Liver (tissue), 9 donors: ENCODE data around the gene ADARB1. TPM values are rescaled to one million over a fixed set of nuclear protein-coding genes. Genes with fewer than 3 reads are reported as not detected.

Experiments used
- DNase-seq: peaks from one replicate; pipeline ENCODE4 v3.0.0-alpha.2; 2017; ENCODE audit warnings: low spot score
- H3K27ac ChIP-seq, 2 donors: one replicate each; pipeline ENCODE4 v1.7.0; 2013; ENCODE audit warnings: inconsistent platforms in 2 of 2, low read length in 2 of 2, control low read depth in 1 of 2, low read depth in 1 of 2, mild to moderate bottlenecking in 1 of 2
- H3K27me3 ChIP-seq, 4 donors: one replicate each; pipeline versions ENCODE4 v1.6.1 to v1.7.0; 2013; ENCODE audit warnings: low read length in 3 of 4, inconsistent platforms in 1 of 4, mild to moderate bottlenecking in 1 of 4, moderate library complexity in 1 of 4; ENCODE audit not compliant: control insufficient read depth in 4 of 4, insufficient read depth in 4 of 4
- H3K36me3 ChIP-seq, 4 donors: one replicate each; pipeline versions ENCODE4 v1.6.1 to v1.7.0; 2013; ENCODE audit warnings: low read length in 3 of 4, mild to moderate bottlenecking in 3 of 4, low read depth in 1 of 4, moderate library complexity in 1 of 4; ENCODE audit not compliant: control insufficient read depth in 4 of 4, insufficient read depth in 3 of 4
- H3K4me1 ChIP-seq, 4 donors: one replicate each; pipeline versions ENCODE4 v1.6.1 to v1.7.0; 2013; ENCODE audit warnings: low read length in 3 of 4, mild to moderate bottlenecking in 3 of 4, moderate library complexity in 1 of 4; ENCODE audit not compliant: control insufficient read depth in 4 of 4, insufficient read depth in 4 of 4
- H3K4me3 ChIP-seq, 3 donors: one replicate each; pipeline versions ENCODE4 v1.6.1 to v1.7.0; 2013; ENCODE audit warnings: low read length in 3 of 3, control low read depth in 1 of 3, low read depth in 1 of 3, mild to moderate bottlenecking in 1 of 3
- H3K9ac ChIP-seq, 2 donors: one replicate each; pipeline ENCODE4 v1.7.0; 2013; ENCODE audit warnings: low read length in 2 of 2, mild to moderate bottlenecking in 2 of 2, moderate library complexity in 2 of 2, control low read depth in 1 of 2, low read depth in 1 of 2
- H3K9me3 ChIP-seq, 4 donors: one replicate each; pipeline versions ENCODE4 v1.6.1 to v1.7.0; 2013; ENCODE audit warnings: low read length in 3 of 4; ENCODE audit not compliant: control insufficient read depth in 4 of 4
- ATF3 ChIP-seq: IDR thresholded peaks from 2 replicates; pipeline ENCODE4 v1.6.1; 2016; ENCODE audit warnings: antibody characterized with exemption
- CTCF ChIP-seq: fragments of 150-350 bp; IDR thresholded peaks from 2 replicates; pipeline ENCODE4 v1.5.1; 2017; ENCODE audit warnings: improper control_type of control experiment, low read depth, low read length; ENCODE audit not compliant: missing input control
- EGR1 ChIP-seq, 2 donors: IDR thresholded peaks; 2 replicates each; pipeline ENCODE4 v1.6.1; 2016 to 2018; ENCODE audit warnings: antibody characterized with exemption in 2 of 2, low read depth in 2 of 2
- FOXA1 ChIP-seq: IDR thresholded peaks from 2 replicates; pipeline ENCODE4 v1.6.1; 2016; ENCODE audit warnings: antibody characterized with exemption
- FOXA2 ChIP-seq: IDR thresholded peaks from 2 replicates; pipeline ENCODE4 v1.6.1; 2016; ENCODE audit warnings: antibody characterized with exemption
- GABPA ChIP-seq, 2 donors: IDR thresholded peaks in 1 of 2; conservative IDR thresholded peaks in 1 of 2; 2 replicates each; pipeline ENCODE4 v1.6.1; 2016; ENCODE audit warnings: antibody characterized with exemption in 2 of 2, mild to moderate bottlenecking in 1 of 2, moderate library complexity in 1 of 2
- HNF4A ChIP-seq, 2 donors: conservative IDR thresholded peaks; 2 replicates each; pipeline ENCODE4 v1.6.1; 2016; ENCODE audit warnings: antibody characterized with exemption in 2 of 2, mild to moderate bottlenecking in 2 of 2
- HNF4G ChIP-seq: IDR thresholded peaks from 2 replicates; pipeline ENCODE4 v1.6.1; 2016; ENCODE audit warnings: antibody characterized with exemption
- JUND ChIP-seq, 2 donors: IDR thresholded peaks; 2 replicates each; pipeline ENCODE4 v1.6.1; 2016; ENCODE audit warnings: antibody characterized with exemption in 2 of 2
- MAX ChIP-seq: IDR thresholded peaks from 2 replicates; pipeline ENCODE4 v1.6.1; 2016; ENCODE audit warnings: antibody characterized with exemption
- RAD21 ChIP-seq, 2 donors: IDR thresholded peaks; 2 replicates each; pipeline ENCODE4 v1.6.1; 2016; ENCODE audit warnings: antibody characterized with exemption in 2 of 2, mild to moderate bottlenecking in 2 of 2
- REST ChIP-seq: IDR thresholded peaks from 2 replicates; pipeline ENCODE4 v1.6.1; 2016; ENCODE audit warnings: antibody characterized with exemption, mild to moderate bottlenecking
- RXRA ChIP-seq, 2 donors: IDR thresholded peaks; 2 replicates each; pipeline ENCODE4 v1.6.1; 2017 to 2018; ENCODE audit warnings: antibody characterized with exemption in 2 of 2, mild to moderate bottlenecking in 1 of 2
- SP1 ChIP-seq: IDR thresholded peaks from 2 replicates; pipeline ENCODE4 v1.6.1; 2018; ENCODE audit warnings: antibody characterized with exemption, mild to moderate bottlenecking
- TAF1 ChIP-seq: conservative IDR thresholded peaks from 2 replicates; pipeline ENCODE4 v1.6.1; 2016; ENCODE audit warnings: antibody characterized with exemption, mild to moderate bottlenecking
- YY1 ChIP-seq: IDR thresholded peaks from 2 replicates; pipeline ENCODE4 v1.6.1; 2016; ENCODE audit warnings: antibody characterized with exemption, mild to moderate bottlenecking
- ZBTB33 ChIP-seq: IDR thresholded peaks from 2 replicates; pipeline ENCODE4 v1.6.1; 2016; ENCODE audit warnings: antibody characterized with exemption
- WGBS: extraction: QIAGEN DNeasy Blood & Tissue Kit; methylation state at CpG from one replicate; pipeline ENCODE4 v1.1.7; 2013; 5-methylcytosine and 5-hydroxymethylcytosine counted together
- polyA plus RNA-seq, 2 donors: library from polyadenylated mRNA; stranded (reverse) in 1 of 2; unstranded in 1 of 2; fragments of 200-250 nt in 1 of 2; fragments of >200 nt in 1 of 2; fragmentation: Nextera tagmentation in 1 of 2; extraction: Ambion mirVana in 1 of 2; gene quantifications; one replicate each; pipeline versions ENCODE4 v1.2.1 to v1.2.3, GENCODE V29; 2013 to 2015
- total RNA-seq, 2 donors: library from RNA; depleted of rRNA; stranded (reverse); fragments of >200 nt; gene quantifications; one replicate each; pipeline ENCODE4 v1.2.3, GENCODE V29; 2014
- donor health status: healthy.
- donor health status: healthy.
- donor health status: healthy.
- donor health status: healthy.
- donor health status: healthy.

The ADARB1 gene
- total and polyA plus RNA-seq, 4 donors = 1.6 to 7.8 (median 2.9) TPM

- WGBS = 95% methylated on average over 29 of the region's 29 CpGs
- H3K4me3 ChIP-seq = no peak overlapping the region
- no peak for TF ChIP-seq EGR1 (IDR thresholded peaks at IDR 0.05; ENCODE audit: low read depth in 2 of 2)
- no peak for TF ChIP-seq TAF1
- no peak for TF ChIP-seq RAD21 (IDR thresholded peaks at IDR 0.05)
- TF ChIP-seq REST = no peak
- no peak for TF ChIP-seq YY1
- no peak for TF ChIP-seq HNF4A (conservative IDR thresholded peaks at IDR 0.05)
- no peak for TF ChIP-seq GABPA (IDR thresholded peaks at IDR 0.05 in 1 of 2, conservative IDR thresholded peaks at IDR 0.05 in 1 of 2)
- no peak for TF ChIP-seq ATF3
- no peak for TF ChIP-seq HNF4G
- no peak for TF ChIP-seq MAX
- TF ChIP-seq RXRA (IDR thresholded peaks at IDR 0.05) = no peak
- no peak for TF ChIP-seq CTCF
- TF ChIP-seq SP1 = no peak
- TF ChIP-seq FOXA1 = no peak
- TF ChIP-seq ZBTB33 = no peak
- no peak for TF ChIP-seq FOXA2
- TF ChIP-seq JUND (IDR thresholded peaks at IDR 0.05) = no peak
Observed at GRCh38 chr21:45072738-45073300, 1.6 kb upstream of the ADARB1 start.

More at GRCh38 chr21:45072738-45073300, 1.6 kb upstream of the ADARB1 start:
- no peak for DNase-seq
- Histone ChIP-seq H3K9me3 (no peaks in the 10 kb centered on the region), H3K27me3 (no peaks in the 10 kb centered on the region), H3K36me3 (no peaks in the 10 kb centered on the region), H3K4me1 (peaks cover 4 to 16% (median 12%) of the 10 kb centered on the region in 4 donors), H3K9ac (no peak overlapping the region), H3K27ac (no peak overlapping the region)
